SU-DHL-6 (cell line): Measurements from ENCODE around the gene MAPK10.

Experiments
- H2AFZ ChIP-seq: fragments of 200-600 bp; sonication (generic); 2 replicates; pipeline ENCODE4 v1.6.1; 2014; ENCODE audit warnings: low read depth, mild to moderate bottlenecking, moderate library complexity, mixed read lengths, antibody characterized with exemption, low read length; ENCODE audit not compliant: severe bottlenecking
- H3F3A ChIP-seq: fragments of 200-600 bp; shearing (Covaris generic); 2 replicates; pipeline ENCODE4 v1.6.0; 2016; ENCODE audit warnings: antibody characterized with exemption, mild to moderate bottlenecking; ENCODE audit not compliant: insufficient read depth
- H3K27ac ChIP-seq: fragments of 200-600 bp; sonication (generic); 2 replicates; pipeline ENCODE4 v1.5.1; 2016; ENCODE audit warnings: low read depth, mild to moderate bottlenecking, low read length, moderate library complexity, mixed read lengths
- H3K27me3 ChIP-seq: fragments of 200-600 bp; sonication (generic), shearing (Covaris generic); 2 replicates; pipeline ENCODE4 v1.6.0; 2014; ENCODE audit warnings: mild to moderate bottlenecking, low read length
- H3K36me3 ChIP-seq: fragments of 200-600 bp; sonication (generic); 2 replicates; pipeline ENCODE4 v1.6.1; 2014; ENCODE audit warnings: mild to moderate bottlenecking, low read length, mixed read lengths
- H3K4me2 ChIP-seq: fragments of 300-600, 200-600 bp; shearing (Covaris generic), sonication (generic); 2 replicates; pipeline ENCODE4 v1.6.0; 2014; ENCODE audit warnings: low read length, low read depth, mild to moderate bottlenecking; ENCODE audit not compliant: poor library complexity, severe bottlenecking
- H3K4me3 ChIP-seq: fragments of 200-600 bp; sonication (generic); 2 replicates; pipeline ENCODE4 v1.5.1; 2014; ENCODE audit warnings: antibody characterized with exemption, low read length, mild to moderate bottlenecking, mixed read lengths; ENCODE audit not compliant: insufficient read depth, poor library complexity, severe bottlenecking
- H3K79me2 ChIP-seq: fragments of 200-600 bp; sonication (generic); 2 replicates; pipeline ENCODE4 v1.6.1; 2014; ENCODE audit warnings: mild to moderate bottlenecking, low read length, moderate library complexity; ENCODE audit not compliant: insufficient read depth
- H3K9ac ChIP-seq: fragments of 200-600 bp; sonication (generic); 2 replicates; pipeline ENCODE4 v1.7.0; 2014; ENCODE audit warnings: mild to moderate bottlenecking, low read length
- H3K9me2 ChIP-seq: fragments of 200-600 bp; sonication (generic); replicated peaks from 2 replicates; pipeline ENCODE4 v1.6.1; 2014; ENCODE audit warnings: low read length; ENCODE audit not compliant: insufficient read depth
- H3K9me3 ChIP-seq: fragments of 200-600 bp; sonication (generic); 2 replicates; pipeline ENCODE4 v1.6.1; 2014; ENCODE audit warnings: low read length, mixed read lengths; ENCODE audit not compliant: insufficient read depth
- H4K20me1 ChIP-seq: fragments of 200-600 bp; sonication (generic); 2 replicates; pipeline ENCODE4 v1.6.1; 2014; ENCODE audit warnings: low read depth, mild to moderate bottlenecking, antibody characterized with exemption, low read length, moderate library complexity, mixed read lengths
- CTCF ChIP-seq: fragments of 200-600 bp; sonication (generic); IDR thresholded peaks from one replicate; pipeline ENCODE4 v1.5.1; 2017; ENCODE audit warnings: antibody characterized with exemption, mild to moderate bottlenecking, low read length, moderate library complexity; ENCODE audit not compliant: insufficient read depth, poor library complexity, severe bottlenecking
- EZH2phosphoT487 ChIP-seq: fragments of 200-600 bp; sonication (generic), shearing (Covaris generic); conservative IDR thresholded peaks from 2 replicates; pipeline ENCODE4 v1.6.1; 2018; ENCODE audit warnings: mild to moderate bottlenecking, antibody characterized with exemption, low read length, moderate library complexity, mixed read lengths

MAPK10 gene

GRCh38 chr4:86223472-86223871 is 136.4 kb downstream of the MAPK10 start:
- H3F3A ChIP-seq, result no peaks in the 10 kb centered on the region
- H3K9me2 ChIP-seq, result no peaks in the 10 kb centered on the region
- no peak overlapping the region for H3K27ac ChIP-seq
- no peak overlapping the region for H3K9ac ChIP-seq
- no peaks in the 10 kb centered on the region for H3K27me3 ChIP-seq
- no peaks in the 10 kb centered on the region for H3K36me3 ChIP-seq
- no peak overlapping the region for H3K4me3 ChIP-seq
- no peaks in the 10 kb centered on the region for H3K9me3 ChIP-seq
- peak; percentile 30 for TF ChIP-seq CTCF
- TF ChIP-seq EZH2phosphoT487, result no peak
- no peak overlapping the region for H2AFZ ChIP-seq
- no peaks in the 10 kb centered on the region for H4K20me1 ChIP-seq
- peaks cover 13% of the 10 kb centered on the region; the same call in 1 of the 2 replicates for H3K79me2 ChIP-seq
- no peak overlapping the region for H3K4me2 ChIP-seq

- Histone ChIP-seq H3K79me2 (peaks cover 12% of the 10 kb centered on the region; the same call in 1 of the 2 replicates), H3K27ac (no peak overlapping the region), H3K36me3 (no peaks in the 10 kb centered on the region), H3K4me3 (no peak overlapping the region), H3K9me3 (no peaks in the 10 kb centered on the region), H2AFZ (no peak overlapping the region), H3K9ac (no peak overlapping the region), H3K27me3 (no peaks in the 10 kb centered on the region), H3F3A (no peaks in the 10 kb centered on the region), H4K20me1 (no peaks in the 10 kb centered on the region), H3K4me2 (no peak overlapping the region), H3K9me2 (no peaks in the 10 kb centered on the region)
- TF ChIP-seq CTCF (no peak), EZH2phosphoT487 (no peak)
Observed at GRCh38 chr4:86221002-86221401, 138.9 kb downstream of the MAPK10 start.

GRCh38 chr4:86220121-86220520 is 139.7 kb downstream of the MAPK10 start:
- no peak overlapping the region for H2AFZ ChIP-seq
- H3K9me3 ChIP-seq, result no peaks in the 10 kb centered on the region
- no peaks in the 10 kb centered on the region for H3K27me3 ChIP-seq
- H3K9me2 ChIP-seq, result no peaks in the 10 kb centered on the region
- H3K9ac ChIP-seq, result no peak overlapping the region
- no peak overlapping the region for H3K4me2 ChIP-seq
- peaks cover 8% of the 10 kb centered on the region; the same call in 1 of the 2 replicates for H3K79me2 ChIP-seq
- H3K27ac ChIP-seq, result no peak overlapping the region
- no peak for TF ChIP-seq EZH2phosphoT487
- no peak for TF ChIP-seq CTCF
- H3K4me3 ChIP-seq, result no peak overlapping the region
- H4K20me1 ChIP-seq, result no peaks in the 10 kb centered on the region
- H3F3A ChIP-seq, result no peaks in the 10 kb centered on the region
- H3K36me3 ChIP-seq, result no peaks in the 10 kb centered on the region
